GM18873 (cell line): ENCODE data around the gene FCER2.
"Not testable (repeated sequence)": the region's sequence is repeated elsewhere in the genome, so short reads cannot be mapped to it uniquely, and the experiment has no call there.

Experiments used
- ATAC-seq: cut with Tn5 transposase; IDR thresholded peaks from one replicate; pipeline ENCODE4 v1.9.1; 2021; ENCODE audit warnings: mild to moderate bottlenecking, moderate library complexity, moderate number of reproducible peaks; ENCODE audit not compliant: unreplicated experiment, low FRiP score

Gene FCER2

DNA sequence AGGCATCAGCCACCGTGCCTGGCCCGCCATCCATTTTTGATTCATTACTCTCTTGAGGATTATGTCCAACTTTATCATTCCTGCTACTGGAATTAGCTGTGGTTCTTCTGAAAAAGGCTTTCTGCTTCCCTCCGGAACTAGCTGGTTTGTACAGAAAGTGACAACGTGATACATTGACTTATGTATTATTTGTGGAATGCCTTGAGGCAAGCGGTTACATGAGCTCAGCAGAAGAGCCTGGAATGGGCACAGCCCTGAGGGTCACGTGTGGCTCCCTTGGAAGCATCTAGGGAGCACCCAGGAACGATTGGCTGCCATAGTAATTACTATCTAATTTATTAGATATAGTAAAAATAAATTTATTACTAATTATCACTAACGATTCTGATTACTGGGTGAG is 47.5 kb downstream of the FCER2 start:
- ATAC-seq: no peak

GRCh38 chr19:7652061-7652641 is 49.8 kb downstream of the FCER2 start:
- no peak for ATAC-seq

DNA sequence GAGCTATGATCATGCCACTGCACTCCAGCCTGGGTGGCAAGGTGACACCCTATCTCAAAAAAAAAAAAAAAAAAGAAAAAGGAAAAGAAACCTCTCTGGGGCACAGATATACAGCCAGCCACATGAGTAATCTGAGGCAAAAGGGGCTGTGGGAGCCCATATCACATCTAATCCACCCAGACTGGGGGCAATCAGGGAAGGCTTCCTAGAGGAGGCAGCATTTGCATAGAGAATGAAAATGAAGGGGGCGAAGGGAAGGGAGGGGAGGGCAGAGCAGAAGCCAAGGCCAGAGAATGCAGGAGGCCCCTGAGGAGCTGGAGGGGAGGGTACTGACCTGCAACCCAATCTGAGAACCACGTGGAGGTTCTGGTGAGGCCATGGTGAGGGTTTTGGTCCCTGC is 51.8 kb downstream of the FCER2 start:
- ATAC-seq: no peak

GRCh38 chr19:7648265-7649014 is 53.5 kb downstream of the FCER2 start:
- no peak for ATAC-seq

GRCh38 chr19:7647156-7647555 is 54.8 kb downstream of the FCER2 start:
- no peak for ATAC-seq

DNA sequence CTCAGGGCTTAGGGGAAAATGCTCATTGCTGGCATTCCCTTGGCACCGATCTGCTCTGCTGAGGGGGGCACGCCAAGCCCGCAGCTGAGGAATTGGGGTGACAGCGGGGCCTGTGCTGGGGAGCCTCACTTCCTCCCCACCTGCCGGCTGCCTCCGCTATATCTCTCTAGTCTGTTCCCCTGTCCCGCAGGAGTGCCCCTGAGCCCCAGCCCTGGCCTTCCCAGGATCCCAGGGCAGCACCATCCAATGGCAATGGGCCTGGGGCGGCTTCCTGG is 55.6 kb downstream of the FCER2 start:
- ATAC-seq: no peak

GRCh38 chr19:7645656-7646425 is 56.1 kb downstream of the FCER2 start:
- no peak for ATAC-seq

GRCh38 chr19:7645163-7645562 is 56.8 kb downstream of the FCER2 start:
- no peak for ATAC-seq

- no peak for ATAC-seq
These were observed 57.4 kb downstream of the FCER2 start for GRCh38 chr19:7644550-7644877.

DNA sequence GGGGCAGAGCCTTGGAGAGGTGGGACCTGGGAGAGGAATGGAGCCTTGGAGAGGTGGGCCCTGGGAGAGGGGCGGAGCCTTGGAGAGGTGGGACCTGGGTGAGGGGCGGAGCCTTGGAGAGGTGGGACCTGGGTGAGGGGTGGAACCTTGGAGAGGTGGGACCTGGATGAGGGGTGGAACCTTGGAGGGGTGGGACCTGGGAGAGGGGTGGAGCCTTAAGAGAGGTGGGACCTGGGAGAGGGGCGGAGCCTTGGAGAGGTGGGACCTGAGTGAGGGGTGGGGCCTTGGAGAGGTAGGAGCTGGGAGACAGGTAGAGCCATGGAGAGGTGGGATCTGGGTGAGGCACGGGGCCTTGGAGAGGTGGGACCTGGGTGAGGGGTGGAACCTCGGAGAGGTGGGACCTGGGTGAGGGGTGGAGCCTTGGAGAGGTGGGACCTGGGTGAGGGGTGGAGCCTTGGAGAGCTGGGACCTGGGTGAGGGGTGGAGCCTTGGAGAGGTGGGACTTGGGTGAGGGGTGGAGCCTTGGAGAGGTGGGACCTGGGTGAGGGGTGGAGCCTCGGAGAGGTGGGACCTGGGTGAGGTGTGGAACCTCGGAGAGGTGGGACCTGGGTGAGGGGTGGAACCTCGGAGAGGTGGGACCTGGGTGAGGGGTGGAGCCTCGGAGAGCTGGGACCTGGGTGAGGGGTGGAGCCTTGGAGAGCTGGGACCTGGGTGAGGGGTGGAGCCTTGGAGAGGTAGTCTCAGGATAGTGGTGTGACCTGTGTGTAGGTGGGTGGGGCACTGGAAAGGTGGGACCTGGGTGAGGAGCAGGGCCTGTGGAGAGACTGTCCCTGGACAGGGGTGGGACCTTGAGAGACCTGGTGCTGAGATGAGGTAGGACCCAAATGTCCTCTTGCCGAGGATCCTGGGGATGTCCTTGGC is 58.0 kb downstream of the FCER2 start:
- not testable (repeated sequence) for ATAC-seq

DNA sequence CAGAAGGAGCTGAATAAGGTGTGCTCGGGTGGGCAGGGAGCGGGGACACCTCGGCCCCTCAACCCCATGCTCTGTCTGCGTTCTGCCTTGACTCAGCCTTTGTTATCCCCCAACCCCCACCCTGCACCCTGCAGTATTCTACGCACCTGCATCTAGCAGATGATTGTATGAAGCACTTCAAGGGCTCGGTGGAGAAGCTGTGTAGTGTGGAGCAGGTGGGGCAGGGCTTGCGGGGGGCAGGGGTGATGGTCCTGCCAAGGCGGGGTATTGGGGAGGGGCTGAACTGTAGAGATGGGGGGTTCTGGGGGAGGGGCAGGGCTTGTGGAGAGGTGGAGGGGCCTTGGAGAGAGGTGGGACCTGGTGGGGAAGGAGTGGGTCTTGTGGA is 58.9 kb downstream of the FCER2 start:
- ATAC-seq: no peak

DNA sequence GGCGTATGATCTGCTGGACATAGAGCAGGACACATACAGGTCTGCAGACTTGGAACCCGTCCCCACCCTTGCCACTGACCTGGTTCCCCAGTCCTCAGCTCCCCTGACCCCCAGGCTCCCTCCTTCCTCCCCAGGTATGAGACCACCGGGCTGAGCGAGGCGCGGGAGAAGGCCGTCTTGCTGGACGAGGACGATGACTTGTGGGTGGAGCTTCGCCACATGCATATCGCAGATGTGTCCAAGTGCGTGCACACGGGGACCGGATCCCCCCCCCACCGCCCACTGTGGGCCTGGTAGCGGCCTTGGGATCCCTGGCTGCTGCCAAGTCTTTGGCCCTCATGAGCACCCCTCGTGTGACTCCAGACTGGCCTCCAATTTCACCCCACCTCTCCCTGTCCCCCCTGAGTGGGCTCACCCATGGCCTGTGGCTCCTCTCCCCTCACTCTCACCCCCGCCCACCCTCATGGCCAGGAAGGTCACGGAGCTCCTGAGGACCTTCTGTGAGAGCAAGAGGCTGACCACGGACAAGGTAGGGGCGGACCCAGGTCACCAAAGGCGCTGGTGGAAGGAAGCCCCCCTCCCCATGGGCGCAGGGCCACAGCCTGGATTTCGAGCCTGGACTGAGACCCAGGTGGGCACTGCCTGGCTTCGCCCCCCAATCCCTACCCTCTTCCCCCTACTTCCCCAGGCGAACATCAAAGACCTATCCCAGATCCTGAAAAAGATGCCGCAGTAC is 59.5 kb downstream of the FCER2 start:
- ATAC-seq: no peak

DNA sequence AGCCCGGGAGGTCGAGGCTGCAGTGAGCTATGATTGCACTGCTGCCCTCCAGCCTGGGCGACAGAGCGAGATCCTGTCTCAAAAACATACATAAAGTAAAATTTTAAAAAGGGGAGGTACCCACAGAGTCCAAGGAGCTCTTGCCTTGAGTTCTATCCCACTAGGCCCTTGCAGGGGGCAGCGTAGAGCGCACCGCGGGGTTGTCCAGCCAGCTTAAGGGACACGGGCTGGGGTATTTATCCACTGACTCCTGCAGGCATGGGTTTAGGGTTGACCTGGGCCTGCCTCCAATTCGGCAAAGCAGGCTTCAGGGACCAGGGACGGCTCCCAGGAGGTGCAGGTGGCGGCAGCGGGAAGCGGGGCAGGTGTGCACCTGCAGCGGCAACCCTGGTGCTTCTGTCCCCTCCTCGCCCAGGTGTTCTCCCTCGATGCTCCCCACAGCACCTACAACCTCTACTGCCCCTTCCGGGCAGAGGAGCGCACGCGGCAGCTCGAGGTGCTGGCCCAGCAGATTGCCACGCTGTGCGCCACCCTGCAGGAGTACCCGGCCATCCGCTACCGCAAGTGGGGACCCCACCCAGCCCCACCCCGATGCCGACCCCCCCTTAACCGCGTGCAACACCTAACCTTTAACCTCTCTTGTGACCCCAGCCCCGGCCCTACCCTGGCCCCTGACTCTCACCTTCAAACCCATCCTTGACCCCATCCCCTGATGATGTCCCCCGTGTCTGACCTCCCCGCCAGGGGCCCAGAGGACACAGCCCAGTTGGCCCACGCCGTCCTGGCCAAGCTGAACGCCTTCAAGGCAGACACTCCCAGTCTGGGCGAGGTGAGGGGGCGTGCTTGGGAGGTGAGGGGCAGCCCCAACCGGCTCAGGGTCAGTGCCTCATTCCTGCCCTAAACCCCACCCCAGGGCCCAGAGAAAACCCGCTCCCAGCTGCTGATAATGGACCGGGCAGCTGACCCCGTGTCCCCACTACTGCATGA is 60.3 kb downstream of the FCER2 start:
- no peak for ATAC-seq

GRCh38 chr19:7640803-7641202 is 61.1 kb downstream of the FCER2 start:
- no peak for ATAC-seq

DNA sequence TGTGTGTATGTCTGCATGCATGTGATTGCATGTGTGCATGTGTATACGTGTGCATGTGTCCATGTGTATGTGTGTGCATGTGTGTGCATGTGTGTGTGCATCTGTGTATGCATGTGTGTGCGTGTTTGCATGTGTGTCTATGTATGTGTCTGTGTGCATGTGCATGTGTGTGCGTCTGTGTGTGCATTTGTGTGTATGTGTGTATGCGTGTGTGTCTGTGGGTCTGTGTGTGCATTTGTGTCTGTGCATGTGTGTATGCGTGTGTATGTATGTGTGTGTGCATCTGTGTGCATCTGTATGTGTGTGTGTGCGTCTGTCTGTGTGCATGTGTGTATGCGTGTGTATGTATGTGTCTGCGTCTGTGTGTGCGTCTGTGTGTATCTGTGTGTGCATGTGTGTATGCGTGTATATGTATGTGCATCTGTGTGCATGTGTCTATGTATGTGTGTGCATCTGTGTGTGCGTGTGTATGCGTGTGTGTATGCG is 62.0 kb downstream of the FCER2 start:
- no peak for ATAC-seq

DNA sequence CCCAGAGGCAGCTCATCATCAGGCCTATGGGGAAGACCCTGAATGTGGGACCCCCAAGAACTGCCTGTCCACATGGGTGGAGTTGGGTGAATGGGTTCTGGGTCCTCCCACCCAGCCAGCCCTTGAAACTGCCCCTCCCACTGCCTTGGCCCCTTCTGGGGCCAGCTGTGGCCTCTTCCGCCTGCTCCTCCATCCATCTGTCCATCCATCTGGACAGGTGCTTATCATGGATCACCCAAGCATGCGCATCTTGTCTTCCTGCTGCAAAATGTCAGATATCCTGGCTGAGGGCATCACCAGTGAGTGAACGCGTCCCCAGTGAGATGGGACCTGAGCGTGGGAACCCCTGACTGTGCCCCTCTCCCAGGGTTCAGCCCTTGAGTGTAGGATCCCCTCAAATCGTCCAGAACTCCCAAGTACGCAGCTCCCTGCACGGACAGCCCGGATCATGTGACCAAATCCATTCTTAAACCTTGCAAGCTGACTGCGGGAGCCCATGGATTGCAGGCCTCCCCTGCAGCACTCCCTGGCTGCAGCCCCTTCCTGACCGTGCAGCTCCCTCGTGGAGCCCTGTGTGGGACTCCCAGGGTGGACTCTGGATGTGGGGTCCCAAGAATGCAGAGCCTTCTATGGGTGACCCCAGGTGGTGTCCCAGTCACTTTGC is 63.0 kb downstream of the FCER2 start:
- no peak for ATAC-seq
